ENCODE data around the gene LACTB. TPM values are rescaled to one million over a fixed set of nuclear protein-coding genes. Genes with fewer than 3 reads are reported as not detected.

LACTB gene
- total and polyA plus RNA-seq, 2 of the 13 experiments (the other 11 are each of a cell fraction or from before 2014, with no cell fraction given): 14.8 to 23.0 TPM

GRCh38 chr15:63157891-63158431 is 36.3 kb downstream of the LACTB start:
- Histone ChIP-seq H3K27ac (ENCODE audit: extremely low read length, insufficient read depth, low read length) (peak overlapping the region; percentile 89), H3K36me3 (replicated peaks in 1 of 2; ENCODE audit: control insufficient read depth in 1 of 2, insufficient read depth in 2 of 2, low read length in 2 of 2) (peaks cover 0 to 14% of the 10 kb centered on the region in 2 experiments; a peak in 3 of 5 replicates), H4K20me1 (ENCODE audit: insufficient read depth, low read length) (no peaks in the 10 kb centered on the region; the same call in 1 of the 2 replicates), H3K9me3 (ENCODE audit: low read length) (no peaks in the 10 kb centered on the region), H2AFZ (ENCODE audit: low read length) (no peak overlapping the region), H3K4me1 (ENCODE audit: insufficient read depth, low read length) (peaks cover 24% of the 10 kb centered on the region), H3K79me2 (ENCODE audit: insufficient read depth, low read length) (peaks cover 26% of the 10 kb centered on the region), H3K9ac (ENCODE audit: insufficient read depth, low read depth, low read length) (peak overlapping the region; percentile 94), H3K4me3 (replicated peaks in 1 of 3; ENCODE audit: insufficient read depth in 1 of 3, low read depth in 2 of 3, low read length in 3 of 3) (peak overlapping the region; percentile 78 to 96 (median 96)), H3K4me2 (ENCODE audit: low read depth, low read length) (peak overlapping the region; percentile 65), H3K27me3 (ENCODE audit: control insufficient read depth in 1 of 2, insufficient read depth in 2 of 2, low read length in 2 of 2) (no peaks in the 10 kb centered on the region; a peak in 1 of 5 replicates)
- intact Hi-C loops (cut with micrococcal nuclease; ENCODE audit: unreplicated experiment): loop anchor here (2.0 to 10.0 kb wide), 5 partner anchors 35 to 373 kb away; partner anchors contain the start of gene APH1B
- DNase-seq (ENCODE audit: low spot score) (peak; percentile 70), FAIRE-seq (no peak), ATAC-seq (peak; percentile 80)
- ChIA-PET CTCF (ENCODE audit: low intra/inter-chr PET ratio, low total read pairs) (no interaction called here), POLR2A (interaction anchor here (0.9 to 2.3 kb wide), 21 partner anchors 11 to 938 kb away, joined by 3 to 26 read pairs (median 5); partner anchors contain the start of genes RAB8B and SNX1)
- TSS peak; percentile 81 for BruUV-seq (replicated peaks)
- in situ Hi-C loops (cut with HindIII; ENCODE audit: extremely low pct_ligation_motif_present, low pct_unique_long_range_greater_than_20kb): loop anchor here (25.0 kb wide), 1 partner anchor 254 kb away; no protein-coding TSS in a partner anchor
- WGBS (ENCODE audit: low lambda C conversion rate): 5% methylated on average over 18 of the region's 18 CpGs
- TF ChIP-seq HOXA5 (CRISPR knock-in tag; IDR thresholded peaks at IDR 0.05) (no peak), ZNF720 (CRISPR knock-in tag; IDR thresholded peaks at IDR 0.05) (no peak), ZNF451 (CRISPR knock-in tag; IDR thresholded peaks at IDR 0.05) (no peak), CREB1 (IDR thresholded peaks at IDR 0.05) (no peak), CREB1 (CRISPR knock-in tag; IDR thresholded peaks at IDR 0.05) (no peak), ZNF362 (CRISPR knock-in tag; IDR thresholded peaks at IDR 0.05; ENCODE audit: borderline replicate concordance) (peak; percentile 74), ZNF276 (CRISPR knock-in tag; IDR thresholded peaks at IDR 0.05; ENCODE audit: low read depth) (no peak), ZNF263 (CRISPR knock-in tag; IDR thresholded peaks at IDR 0.05) (no peak), STAT5B (CRISPR knock-in tag; IDR thresholded peaks at IDR 0.05) (no peak), SMARCC2 (IDR thresholded peaks at IDR 0.05) (no peak), AGO2 (optimal IDR thresholded peaks at IDR 0.05; ENCODE audit: low read depth, low read length) (no peak), PREB (CRISPR knock-in tag; IDR thresholded peaks at IDR 0.05) (no peak), NFKBIZ (CRISPR knock-in tag; IDR thresholded peaks at IDR 0.05) (no peak)
- TF ChIP-seq, protein P1, sequence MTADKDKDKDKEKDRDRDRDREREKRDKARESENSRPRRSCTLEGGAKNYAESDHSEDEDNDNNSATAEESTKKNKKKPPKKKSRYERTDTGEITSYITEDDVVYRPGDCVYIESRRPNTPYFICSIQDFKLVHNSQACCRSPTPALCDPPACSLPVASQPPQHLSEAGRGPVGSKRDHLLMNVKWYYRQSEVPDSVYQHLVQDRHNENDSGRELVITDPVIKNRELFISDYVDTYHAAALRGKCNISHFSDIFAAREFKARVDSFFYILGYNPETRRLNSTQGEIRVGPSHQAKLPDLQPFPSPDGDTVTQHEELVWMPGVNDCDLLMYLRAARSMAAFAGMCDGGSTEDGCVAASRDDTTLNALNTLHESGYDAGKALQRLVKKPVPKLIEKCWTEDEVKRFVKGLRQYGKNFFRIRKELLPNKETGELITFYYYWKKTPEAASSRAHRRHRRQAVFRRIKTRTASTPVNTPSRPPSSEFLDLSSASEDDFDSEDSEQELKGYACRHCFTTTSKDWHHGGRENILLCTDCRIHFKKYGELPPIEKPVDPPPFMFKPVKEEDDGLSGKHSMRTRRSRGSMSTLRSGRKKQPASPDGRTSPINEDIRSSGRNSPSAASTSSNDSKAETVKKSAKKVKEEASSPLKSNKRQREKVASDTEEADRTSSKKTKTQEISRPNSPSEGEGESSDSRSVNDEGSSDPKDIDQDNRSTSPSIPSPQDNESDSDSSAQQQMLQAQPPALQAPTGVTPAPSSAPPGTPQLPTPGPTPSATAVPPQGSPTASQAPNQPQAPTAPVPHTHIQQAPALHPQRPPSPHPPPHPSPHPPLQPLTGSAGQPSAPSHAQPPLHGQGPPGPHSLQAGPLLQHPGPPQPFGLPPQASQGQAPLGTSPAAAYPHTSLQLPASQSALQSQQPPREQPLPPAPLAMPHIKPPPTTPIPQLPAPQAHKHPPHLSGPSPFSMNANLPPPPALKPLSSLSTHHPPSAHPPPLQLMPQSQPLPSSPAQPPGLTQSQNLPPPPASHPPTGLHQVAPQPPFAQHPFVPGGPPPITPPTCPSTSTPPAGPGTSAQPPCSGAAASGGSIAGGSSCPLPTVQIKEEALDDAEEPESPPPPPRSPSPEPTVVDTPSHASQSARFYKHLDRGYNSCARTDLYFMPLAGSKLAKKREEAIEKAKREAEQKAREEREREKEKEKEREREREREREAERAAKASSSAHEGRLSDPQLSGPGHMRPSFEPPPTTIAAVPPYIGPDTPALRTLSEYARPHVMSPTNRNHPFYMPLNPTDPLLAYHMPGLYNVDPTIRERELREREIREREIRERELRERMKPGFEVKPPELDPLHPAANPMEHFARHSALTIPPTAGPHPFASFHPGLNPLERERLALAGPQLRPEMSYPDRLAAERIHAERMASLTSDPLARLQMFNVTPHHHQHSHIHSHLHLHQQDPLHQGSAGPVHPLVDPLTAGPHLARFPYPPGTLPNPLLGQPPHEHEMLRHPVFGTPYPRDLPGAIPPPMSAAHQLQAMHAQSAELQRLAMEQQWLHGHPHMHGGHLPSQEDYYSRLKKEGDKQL (CRISPR knock-in tag; IDR thresholded peaks at IDR 0.05; ENCODE audit: low read depth): no peak
- TF ChIP-seq, protein P2, sequence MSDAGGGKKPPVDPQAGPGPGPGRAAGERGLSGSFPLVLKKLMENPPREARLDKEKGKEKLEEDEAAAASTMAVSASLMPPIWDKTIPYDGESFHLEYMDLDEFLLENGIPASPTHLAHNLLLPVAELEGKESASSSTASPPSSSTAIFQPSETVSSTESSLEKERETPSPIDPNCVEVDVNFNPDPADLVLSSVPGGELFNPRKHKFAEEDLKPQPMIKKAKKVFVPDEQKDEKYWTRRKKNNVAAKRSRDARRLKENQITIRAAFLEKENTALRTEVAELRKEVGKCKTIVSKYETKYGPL (CRISPR knock-in tag; IDR thresholded peaks at IDR 0.05): no peak

All from HepG2 (cell line).